GM18951 (cell line): ENCODE data around the gene DENND4C.
"Not testable (repeated sequence)": the region's sequence is repeated elsewhere in the genome, so short reads cannot be mapped to it uniquely, and the experiment has no call there.

ENCODE experiments used
- POLR2A ChIP-seq: IDR thresholded peaks from 4 replicates; pipeline ENCODE4 v1.6.1; 2011; ENCODE audit warnings: mild to moderate bottlenecking; ENCODE audit not compliant: insufficient read length, insufficient read depth; ENCODE audit errors: extremely low read depth
- in situ Hi-C: fragments of 300-500 bp; cut with MboI; formaldehyde crosslinking; loops from one replicate; pipeline ENCODE4 v1.12.0; 2022; ENCODE audit warnings: low sequenced_read_pairs, mixed read lengths, inconsistent platforms; ENCODE audit not compliant: unreplicated experiment

DENND4C gene

DNA sequence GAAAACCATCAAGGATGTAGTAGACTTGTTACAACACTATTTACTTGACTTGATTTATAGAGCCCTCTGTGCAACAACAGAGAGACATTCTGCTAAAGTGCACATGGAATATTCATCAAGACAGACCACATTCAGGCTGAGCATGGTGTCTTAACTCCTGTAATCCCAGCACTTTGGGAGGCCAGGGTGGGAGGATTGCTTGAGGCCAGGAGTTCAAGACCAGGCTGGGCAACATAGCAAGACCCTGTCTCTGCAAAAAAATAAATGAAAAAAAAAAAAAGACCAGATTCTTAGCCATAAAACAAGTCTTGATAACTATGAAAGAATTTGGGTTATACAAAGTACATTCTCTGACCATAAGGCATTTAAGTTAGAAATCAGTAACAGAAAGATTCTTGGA, 25.3 kb downstream of the DENND4C start:
- in situ Hi-C loops, result no loop called here
- no peak for TF ChIP-seq POLR2A

DNA sequence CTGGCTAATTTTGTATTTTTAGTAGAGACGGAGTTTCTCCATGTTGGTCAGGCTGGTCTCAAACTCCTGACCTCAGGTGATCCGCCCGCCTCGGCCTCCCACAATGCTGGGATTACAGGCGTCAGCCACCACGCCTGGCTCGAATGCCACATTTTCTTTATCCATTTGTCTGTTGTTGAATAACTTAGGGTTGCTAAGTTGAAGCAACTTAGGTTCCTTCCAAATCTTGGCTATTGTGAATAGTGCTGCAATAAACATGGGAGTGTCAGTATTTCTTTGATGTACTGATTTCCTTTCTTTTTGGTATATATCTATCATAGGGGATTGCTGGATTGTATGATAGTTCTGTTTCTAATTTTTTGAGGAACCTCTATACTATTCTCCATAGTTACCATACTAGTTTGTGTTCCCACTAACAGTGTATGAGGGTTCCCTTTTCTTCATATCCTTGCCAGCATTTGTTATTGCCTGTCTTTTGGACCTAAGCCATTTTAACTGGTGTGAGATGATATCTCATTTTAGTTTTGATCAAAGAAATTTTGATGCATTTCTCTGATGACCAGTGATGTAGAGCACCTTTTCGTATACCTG, 29.3 kb downstream of the DENND4C start:
- in situ Hi-C loops, result not testable (repeated sequence)

DNA sequence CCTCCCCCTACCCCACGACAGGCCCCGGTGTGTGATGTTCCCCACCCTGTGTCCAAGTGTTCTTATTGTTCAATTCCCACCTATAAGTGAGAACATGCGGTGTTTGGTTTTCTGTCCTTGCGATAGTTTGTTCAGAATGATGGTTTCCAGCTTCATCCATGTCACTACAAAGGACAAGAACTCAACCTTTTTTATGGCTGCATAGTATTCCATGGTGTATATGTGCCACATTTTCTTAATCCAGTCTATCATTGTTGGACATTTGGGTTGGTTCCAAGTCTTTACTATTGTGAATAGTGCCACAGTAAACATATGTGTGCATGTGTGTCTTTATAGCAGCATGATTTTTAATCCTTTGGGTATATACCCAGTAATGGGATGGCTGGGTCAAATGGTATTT, 35.1 kb downstream of the DENND4C start:
- in situ Hi-C loops, result not testable (repeated sequence)

DNA sequence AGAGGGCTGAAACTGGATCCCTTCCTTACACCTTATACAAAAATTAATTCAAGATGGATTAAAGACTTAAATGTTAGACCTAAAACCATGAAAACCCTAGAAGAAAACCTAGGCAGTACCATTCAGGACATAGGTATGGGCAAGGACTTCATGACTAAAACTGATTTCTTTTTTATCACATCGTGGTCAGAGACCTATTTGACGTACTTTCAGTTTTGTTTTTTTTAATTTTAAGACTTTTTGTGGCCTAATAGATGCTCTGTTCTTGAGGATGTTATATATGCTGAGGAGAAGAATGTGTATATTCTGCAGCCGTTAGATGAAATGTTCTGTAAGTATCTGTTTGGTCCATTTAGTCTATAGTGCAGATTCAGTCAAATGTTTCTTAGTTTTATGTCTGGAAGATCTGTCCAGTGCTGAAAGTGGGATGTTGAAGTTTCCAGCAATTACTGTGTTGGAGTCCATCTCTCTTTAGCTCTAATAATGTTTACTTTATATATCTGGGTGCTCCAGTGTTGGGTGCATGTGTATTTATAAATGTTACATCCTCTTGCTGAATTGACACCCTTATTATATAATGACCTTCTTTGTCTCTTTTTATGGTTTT, 36.4 kb downstream of the DENND4C start:
- in situ Hi-C loops, result not testable (repeated sequence)

DNA sequence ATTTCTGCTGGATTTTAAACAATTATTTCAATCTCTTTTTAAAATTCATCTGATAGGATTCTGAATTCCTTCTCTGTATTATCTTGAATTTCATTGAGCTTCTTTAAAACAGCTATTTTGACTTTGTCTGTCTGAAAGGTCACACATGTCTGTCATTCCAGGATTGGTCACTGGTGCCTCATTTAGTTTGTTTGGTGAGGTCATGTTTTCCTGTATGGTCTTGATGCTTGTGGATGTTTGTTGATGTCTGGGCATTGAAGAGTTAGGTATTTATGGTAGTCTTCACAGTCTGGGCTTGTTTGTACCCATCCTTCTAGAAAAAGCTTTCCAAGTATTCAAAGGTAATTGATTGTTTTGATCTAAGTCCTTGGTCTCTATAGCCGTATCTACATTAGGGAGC, 39.1 kb downstream of the DENND4C start:
- TF ChIP-seq POLR2A, result no peak
- in situ Hi-C loops, result no loop called here

DNA sequence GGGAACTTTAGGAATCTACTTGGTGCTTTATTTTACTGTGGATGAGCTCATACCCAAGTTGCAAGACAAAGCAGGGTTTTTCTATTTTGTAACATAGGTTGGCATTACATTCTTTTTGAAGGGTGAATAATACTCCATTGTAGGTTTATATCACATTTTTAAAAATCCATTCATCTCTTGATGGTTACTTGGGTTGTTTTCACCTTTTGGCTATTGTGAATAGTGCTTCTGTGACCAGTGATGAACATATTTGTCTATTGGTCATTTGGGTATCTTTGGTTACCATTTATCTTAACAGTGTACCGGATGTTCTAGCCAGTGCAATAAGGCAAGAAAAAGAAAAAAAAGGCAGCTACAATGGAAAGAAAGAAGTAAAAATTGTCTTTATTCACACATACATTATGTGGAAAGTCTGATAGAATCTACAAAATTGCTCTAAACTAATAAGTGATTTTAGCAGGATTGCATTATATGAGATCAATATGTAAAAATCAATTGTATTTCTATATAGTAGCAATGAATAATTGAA, 40.0 kb downstream of the DENND4C start:
- TF ChIP-seq POLR2A, result no peak
- in situ Hi-C loops, result no loop called here

DNA sequence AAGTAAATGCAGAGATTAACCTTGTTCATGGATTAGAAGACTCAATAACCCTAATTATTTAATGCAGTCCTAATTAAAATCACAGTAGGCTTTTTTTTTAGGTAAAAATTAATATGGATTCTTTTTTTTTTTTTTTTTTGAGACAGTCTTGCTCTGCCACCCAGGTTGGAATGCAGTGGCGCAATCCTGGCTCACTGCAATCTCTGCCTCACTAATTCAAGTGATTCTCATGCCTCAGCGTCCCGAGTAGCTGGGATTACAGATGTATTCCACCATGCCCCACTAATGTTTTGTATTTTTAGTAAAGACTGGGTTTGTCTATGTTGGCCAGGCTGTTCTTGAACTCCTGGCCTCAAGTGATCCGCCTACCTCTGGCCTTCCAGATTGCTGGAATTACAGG, 40.6 kb downstream of the DENND4C start:
- TF ChIP-seq POLR2A, result no peak
- in situ Hi-C loops, result no loop called here

DNA sequence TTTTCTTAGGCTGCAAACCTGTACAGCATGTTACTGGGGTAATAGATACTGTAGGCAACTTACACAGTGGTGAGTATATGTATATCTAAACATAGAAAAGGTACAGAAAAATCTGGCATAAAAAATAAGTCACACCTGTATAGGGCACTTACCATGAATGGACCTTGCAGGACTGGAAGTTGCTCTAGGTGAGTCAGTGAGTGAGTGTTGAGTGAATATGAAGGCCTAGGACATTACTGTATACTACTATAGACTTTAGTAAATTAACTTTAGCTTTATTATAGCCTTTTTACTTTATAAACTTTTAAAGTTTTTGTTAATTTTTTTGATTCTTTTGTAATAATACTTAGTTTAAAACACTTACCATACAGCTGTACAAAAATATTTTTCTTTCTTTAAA, 51.3 kb downstream of the DENND4C start:
- in situ Hi-C loops, result no loop called here
- TF ChIP-seq POLR2A, result no peak

DNA sequence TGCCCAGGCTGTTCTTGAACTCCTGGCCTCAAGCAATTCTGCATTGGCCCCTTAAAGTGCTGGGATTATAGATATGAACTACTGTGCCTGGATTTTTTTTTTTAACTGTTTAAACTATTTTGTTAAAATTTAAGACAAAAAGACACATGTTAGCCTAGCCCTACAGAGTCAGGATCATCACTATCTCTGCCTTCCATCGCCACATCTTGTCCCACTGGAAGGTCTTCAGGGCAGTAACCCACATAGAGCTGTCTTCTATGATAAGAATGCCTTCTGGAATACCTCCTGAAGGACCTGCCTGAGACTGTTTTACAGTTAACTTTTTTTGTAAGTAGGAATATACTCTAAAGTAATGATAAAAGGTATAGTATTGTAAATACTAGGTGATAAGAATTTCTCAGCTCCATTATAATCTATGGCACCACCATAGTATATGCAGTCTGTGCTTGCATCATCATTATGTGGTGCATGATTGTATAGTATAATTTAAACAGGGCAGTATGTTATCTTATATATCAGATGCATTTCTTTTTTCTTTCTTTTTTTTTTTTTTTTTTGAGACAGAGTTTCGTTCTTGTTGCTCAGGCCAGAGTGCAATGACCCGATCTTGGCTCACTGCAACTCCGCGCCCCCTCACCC, 52.7 kb downstream of the DENND4C start:
- TF ChIP-seq POLR2A, result no peak
- in situ Hi-C loops, result no loop called here

DNA sequence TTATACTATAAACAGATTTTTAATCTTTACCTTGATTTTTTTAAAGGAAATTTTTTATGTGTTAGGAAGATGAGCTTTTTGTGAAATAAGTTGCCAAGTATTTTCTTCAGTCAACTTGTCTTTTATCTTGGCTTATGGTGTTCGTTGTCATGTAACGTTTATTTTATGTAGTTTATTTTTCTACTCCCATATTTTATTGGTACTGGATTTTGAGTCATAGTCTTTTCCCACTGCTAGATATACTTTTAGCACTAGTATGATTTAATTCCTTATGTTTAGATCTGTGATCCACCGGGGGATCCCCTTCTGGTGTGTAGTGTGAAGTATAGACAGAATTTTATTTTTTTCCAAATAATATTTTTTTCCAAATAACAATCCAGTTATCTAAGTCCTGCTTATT, 54.2 kb downstream of the DENND4C start:
- no peak for TF ChIP-seq POLR2A
- in situ Hi-C loops, result no loop called here

DNA sequence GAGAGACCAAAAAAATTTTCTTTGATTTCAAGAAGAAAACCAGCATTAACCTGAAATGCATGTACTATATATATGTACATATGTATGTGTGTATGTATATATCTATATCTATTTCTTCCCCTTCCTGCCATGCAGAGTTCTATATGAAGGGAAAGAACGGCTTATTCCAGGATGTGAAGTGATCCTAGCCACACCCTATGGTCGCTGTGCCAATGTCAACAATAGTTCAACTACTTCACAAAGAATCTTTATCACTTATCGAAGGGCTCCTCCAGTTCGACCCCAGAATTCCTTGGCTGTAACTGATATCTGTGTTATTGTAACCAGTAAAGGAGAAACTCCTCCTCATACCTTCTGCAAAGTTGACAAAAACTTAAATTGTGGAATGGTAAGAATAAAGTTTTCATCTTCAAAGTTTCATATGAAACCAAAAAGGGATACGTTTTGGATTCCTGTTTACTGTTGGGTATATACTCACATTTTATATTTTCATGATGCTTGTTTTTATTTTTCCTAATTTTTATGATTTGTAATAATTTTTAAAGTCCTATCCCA, 56.2 kb downstream of the DENND4C start:
- no peak for TF ChIP-seq POLR2A
- in situ Hi-C loops, result no loop called here

DNA sequence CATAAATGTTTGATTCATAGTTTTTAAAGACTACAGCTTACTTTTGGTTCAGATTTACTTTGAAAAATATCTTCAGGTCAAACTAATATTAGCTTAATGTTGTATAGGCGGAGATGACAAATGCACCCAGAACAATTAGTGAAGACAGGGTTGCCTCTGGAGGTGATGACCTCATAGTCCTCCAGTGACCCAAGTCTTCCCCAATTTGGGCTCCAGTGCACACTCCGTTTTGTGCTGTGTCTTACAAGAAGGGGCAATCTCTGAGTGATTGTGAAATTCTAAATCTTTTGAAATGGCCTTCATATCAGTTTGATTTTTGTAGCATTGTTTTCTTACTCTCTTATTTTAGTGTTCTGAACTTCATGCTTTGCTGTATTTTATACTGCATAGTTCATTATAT, 57.6 kb downstream of the DENND4C start:
- TF ChIP-seq POLR2A, result no peak
- in situ Hi-C loops, result no loop called here

DNA sequence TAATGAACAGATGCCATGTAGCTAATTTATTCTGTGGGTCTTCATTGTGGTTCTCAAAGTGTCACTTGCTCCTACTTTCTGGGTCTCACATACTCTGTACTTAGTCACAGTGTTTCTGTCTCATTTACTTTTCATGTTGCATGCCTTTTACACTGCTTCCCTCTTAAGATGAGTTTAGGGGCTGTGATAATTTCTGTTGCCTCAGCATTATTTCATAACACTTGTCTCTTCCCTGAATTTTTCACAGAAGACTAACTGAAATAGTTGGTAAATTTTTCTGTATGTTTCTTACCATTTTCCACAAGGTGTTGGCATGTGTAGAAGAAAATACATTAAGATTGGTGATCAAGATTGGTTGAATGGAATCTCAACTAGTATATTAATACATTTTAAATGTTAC, 59.6 kb downstream of the DENND4C start:
- no peak for TF ChIP-seq POLR2A
- in situ Hi-C loops, result no loop called here

DNA sequence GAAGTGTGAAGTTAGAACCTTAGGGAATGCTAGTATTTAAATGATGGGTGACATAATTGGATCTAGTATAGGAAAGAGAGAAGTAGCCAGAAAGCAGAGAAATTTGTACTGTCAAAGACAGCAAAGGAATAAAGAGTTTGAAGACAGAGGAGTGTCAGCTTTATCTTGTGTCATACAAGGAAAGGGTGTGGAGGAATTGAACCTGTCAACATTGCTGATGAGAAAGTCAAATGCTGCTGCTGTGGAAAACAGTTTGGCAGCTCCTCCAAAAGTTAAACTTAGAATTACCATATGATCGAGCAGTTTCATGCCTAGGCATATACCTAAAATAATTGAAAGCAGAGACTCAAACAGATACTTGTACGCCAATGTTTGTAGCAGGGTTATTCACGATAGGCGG, 63.7 kb downstream of the DENND4C start:
- TF ChIP-seq POLR2A, result no peak
- in situ Hi-C loops, result no loop called here
